GM12891 (cell line): ENCODE results near the gene PDXK.

Source experiments
- PAX5 ChIP-seq: IDR thresholded peaks from 2 replicates; pipeline ENCODE4 v1.6.1; 2011; ENCODE audit warnings: low read length, moderate library complexity, mild to moderate bottlenecking; ENCODE audit not compliant: insufficient read depth, severe bottlenecking
- POLR2A ChIP-seq: IDR thresholded peaks from 2 replicates; pipeline ENCODE4 v1.6.1; 2011; ENCODE audit warnings: low read depth, low read length, control low read depth
- POLR2AphosphoS5 ChIP-seq: IDR thresholded peaks from 2 replicates; pipeline ENCODE4 v1.6.1; 2011; ENCODE audit warnings: low read depth, low read length, control low read depth
- POU2F2 ChIP-seq: IDR thresholded peaks from 2 replicates; pipeline ENCODE4 v1.6.1; 2011; ENCODE audit warnings: low read depth, mild to moderate bottlenecking, control low read depth, low read length, moderate library complexity
- SPI1 ChIP-seq: IDR thresholded peaks from 2 replicates; pipeline ENCODE4 v1.6.1; 2011; ENCODE audit warnings: low read depth, low read length, control low read depth
- TAF1 ChIP-seq: IDR thresholded peaks from 2 replicates; pipeline ENCODE4 v1.6.1; 2011; ENCODE audit warnings: low read depth, low read length, control low read depth

DNA sequence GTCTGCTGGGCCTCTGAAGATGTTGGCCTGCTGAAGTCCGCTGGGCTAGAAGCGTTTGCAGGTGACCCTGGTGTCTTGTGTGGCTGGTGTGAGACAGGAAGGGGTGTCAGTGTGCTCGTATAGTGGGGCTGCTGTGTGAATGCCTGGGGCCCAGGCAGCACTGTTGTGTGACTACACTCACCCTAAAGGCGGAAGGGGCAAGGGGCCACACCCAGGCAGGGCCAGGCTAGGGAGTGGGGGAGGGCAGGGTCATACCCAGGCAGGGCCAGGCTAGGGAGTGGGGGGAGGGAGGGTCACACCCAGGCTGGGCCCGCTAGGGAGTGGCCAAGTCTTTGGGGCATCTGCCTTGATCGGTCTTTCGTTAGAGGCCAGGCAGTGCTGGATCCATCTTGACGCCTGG is 25.0 kb downstream of the PDXK start:
- TF ChIP-seq TAF1, result no peak
- TF ChIP-seq POLR2A, result no peak
- TF ChIP-seq POLR2AphosphoS5, result no peak
- no peak for TF ChIP-seq PAX5
- no peak for TF ChIP-seq SPI1
- no peak for TF ChIP-seq POU2F2
